Endothelial cell of umbilical vein (primary cell): ENCODE results near the gene GNB1L. TPM values are rescaled to one million over a fixed set of nuclear protein-coding genes. Genes with fewer than 3 reads are reported as not detected.

Experiments used
- BruUV-seq: library from RNA; stranded (reverse); fragments of 400-500 nt; replicated peaks from 2 replicates; lab custom pipeline; 2021; lab: Mats Ljungman, UMichigan
- CTCF ChIA-PET: fragments of 300-600, 350-600 bp; sonication (Branson Sonifier 250); formaldehyde crosslinking; loops from one replicate; lab custom pipeline; 2021; ENCODE audit warnings: antibody characterized with exemption, inconsistent platforms; lab: Charles Lee
- POLR2A ChIA-PET: fragments of 300-600, 350-600 bp; sonication (Branson Sonifier 250); formaldehyde crosslinking; loops from one replicate; lab custom pipeline; 2021; ENCODE audit warnings: antibody characterized with exemption, inconsistent platforms; lab: Charles Lee
- DNase-seq: peaks from one replicate; pipeline ENCODE4 v3.0.0-alpha.2; 2011; ENCODE audit warnings: low read depth, low spot score
- FAIRE-seq: peaks from 2 replicates; lab custom pipeline; 2011; peaks lifted over from hg19 to GRCh38; lab: Jason Lieb, UNC
- H2AFZ ChIP-seq: 2 replicates; pipeline ENCODE4 v1.6.0; 2012; ENCODE audit warnings: low read depth, low read length, control low read depth, inconsistent platforms
- H3K27ac ChIP-seq: 2 replicates; pipeline ENCODE4 v1.5.1; 2011; ENCODE audit warnings: low read depth, mild to moderate bottlenecking, control low read depth, low read length, moderate library complexity; ENCODE audit not compliant: insufficient read depth
- H3K27me3 ChIP-seq, 2 experiments: 2 replicates each; pipeline versions ENCODE4 v1.6.0 to v1.6.1; 2011; ENCODE audit warnings: low read length in 2 of 2, mixed read lengths in 1 of 2; ENCODE audit not compliant: control insufficient read depth in 2 of 2, insufficient read depth in 2 of 2
- H3K36me3 ChIP-seq, 2 experiments: 2 replicates in 1 of 2; 3 replicates in 1 of 2; pipeline ENCODE4 v1.5.1; 2011; ENCODE audit warnings: low read length in 2 of 2, mild to moderate bottlenecking in 1 of 2, moderate library complexity in 1 of 2; ENCODE audit not compliant: control insufficient read depth in 2 of 2, insufficient read depth in 2 of 2; ENCODE audit errors: extremely low read depth in 1 of 2
- H3K4me1 ChIP-seq: 3 replicates; pipeline ENCODE4 v1.5.1; 2011; ENCODE audit warnings: mild to moderate bottlenecking, low read length; ENCODE audit not compliant: control insufficient read depth, insufficient read depth; ENCODE audit errors: extremely low read depth
- H3K4me2 ChIP-seq: 2 replicates; pipeline ENCODE4 v1.6.1; 2011; ENCODE audit warnings: low read length, control low read depth, mixed read lengths; ENCODE audit not compliant: insufficient read depth
- H3K4me3 ChIP-seq, 3 experiments: fragments of 200-600 bp in 1 of 3; sonication (generic), shearing (Covaris generic) in 1 of 3; replicated peaks in 1 of 3; 2 replicates each; pipeline ENCODE4 v1.5.1; 2011 to 2016; ENCODE audit warnings: control low read depth in 3 of 3, low read length in 3 of 3, mild to moderate bottlenecking in 2 of 3, inconsistent platforms in 1 of 3, low read depth in 1 of 3, moderate library complexity in 1 of 3; ENCODE audit not compliant: insufficient read depth in 1 of 3
- H3K79me2 ChIP-seq: 2 replicates; pipeline ENCODE4 v1.6.0; 2012; ENCODE audit warnings: low read length, inconsistent platforms; ENCODE audit not compliant: control insufficient read depth, insufficient read depth
- H3K9ac ChIP-seq: replicated peaks from 2 replicates; pipeline ENCODE3; 2011; ENCODE audit warnings: low read length, control low read depth; ENCODE audit not compliant: insufficient read depth; ENCODE audit errors: extremely low read depth
- H3K9me1 ChIP-seq: replicated peaks from 3 replicates; pipeline ENCODE4 v1.6.0; 2011; ENCODE audit warnings: mild to moderate bottlenecking, low read length; ENCODE audit not compliant: control insufficient read depth, insufficient read depth; ENCODE audit errors: extremely low read depth
- H3K9me3 ChIP-seq: replicated peaks from 2 replicates; pipeline ENCODE4 v1.5.1; 2012; ENCODE audit warnings: low read length, inconsistent platforms; ENCODE audit not compliant: control insufficient read depth, insufficient read depth
- H4K20me1 ChIP-seq: replicated peaks from 2 replicates; pipeline ENCODE3; 2011; ENCODE audit warnings: mild to moderate bottlenecking, low read length; ENCODE audit not compliant: control insufficient read depth, insufficient read depth; ENCODE audit errors: extremely low read depth
- EZH2 ChIP-seq: IDR thresholded peaks from 2 replicates; pipeline ENCODE4 v1.6.1; 2012; ENCODE audit warnings: borderline replicate concordance, low read depth, mild to moderate bottlenecking, moderate library complexity, low read length, inconsistent platforms; ENCODE audit not compliant: severe bottlenecking
- FOS ChIP-seq: IDR thresholded peaks from 2 replicates; pipeline ENCODE4 v1.6.1; 2011; ENCODE audit warnings: mild to moderate bottlenecking, low read length, moderate library complexity, borderline replicate concordance; ENCODE audit not compliant: insufficient read depth
- GATA2 ChIP-seq: IDR thresholded peaks from 2 replicates; pipeline ENCODE4 v1.7.0; 2011; ENCODE audit warnings: low read depth, mild to moderate bottlenecking, moderate library complexity, mixed read lengths, low read length; ENCODE audit not compliant: insufficient read length, insufficient read depth
- JUN ChIP-seq: IDR thresholded peaks from 2 replicates; pipeline ENCODE4 v1.6.1; 2011; ENCODE audit warnings: borderline replicate concordance, low read depth; ENCODE audit not compliant: insufficient read length, insufficient read depth
- MAX ChIP-seq: IDR thresholded peaks from 2 replicates; pipeline ENCODE4 v1.6.1; 2011; ENCODE audit not compliant: insufficient read depth, insufficient read length
- MYC ChIP-seq: IDR thresholded peaks from one replicate; pipeline ENCODE4 v1.6.1; 2011; ENCODE audit warnings: mild to moderate bottlenecking, low read depth, low read length
- POLR2A ChIP-seq: IDR thresholded peaks from 2 replicates; pipeline ENCODE4 v1.6.1; 2012; ENCODE audit warnings: low read depth, mild to moderate bottlenecking, control low read depth, low read length
- POLR2AphosphoS5 ChIP-seq: IDR thresholded peaks from 2 replicates; pipeline ENCODE4 v1.6.1; 2012; ENCODE audit warnings: low read depth, mild to moderate bottlenecking, control low read depth, low read length, moderate library complexity; ENCODE audit not compliant: insufficient read depth
- dilution Hi-C: fragments of 300-500 bp; cut with MboI; formaldehyde crosslinking; loops from one replicate; pipeline ENCODE4 v1.15.0; 2019; ENCODE audit warnings: low sequenced_read_pairs; ENCODE audit not compliant: extremely low pct_ligation_motif_present
- intact Hi-C: fragments of 100-400 bp; cut with micrococcal nuclease; formaldehyde crosslinking; loops from one replicate; pipeline ENCODE4 v1.10.0; 2022
- polyA plus RNA-seq, 4 experiments: library from polyadenylated mRNA; depleted of rRNA in 3 of 4; stranded (reverse) in 3 of 4; unstranded in 1 of 4; fragments of >200 nt; gene quantifications; 2 replicates each; pipeline versions ENCODE4 v1.2.1 to v1.2.3, GENCODE V29; 2011 to 2012; ENCODE audit warnings: missing spikeins in 1 of 4
- total RNA-seq: library from RNA; stranded (reverse); gene quantifications from 2 replicates; pipeline ENCODE4 v1.2.3, GENCODE V29; 2021
- TF ChIP-seq, protein P1 (sequence below), 2 donors: IDR thresholded peaks; 1 replicate in 1 of 2; 2 replicates in 1 of 2; pipeline ENCODE4 v1.5.1; 2011; ENCODE audit warnings: low read length in 2 of 2, mild to moderate bottlenecking in 2 of 2, moderate library complexity in 2 of 2, control low read depth in 1 of 2, inconsistent platforms in 1 of 2, low read depth in 1 of 2; ENCODE audit not compliant: insufficient read depth in 1 of 2; ENCODE audit errors: extremely low read depth in 1 of 2

The GNB1L gene
- total and polyA plus RNA-seq, 2 donors (not counting 3 experiments of a cell fraction or from before 2014, with no cell fraction given), result 5.4 to 5.9 TPM

- POLR2A ChIA-PET, result interaction anchor here (1.2 kb wide), 1 partner anchor 21 kb away, joined by 3 read pairs; no protein-coding TSS in a partner anchor
- Histone ChIP-seq H3K9me3 (no peaks in the 10 kb centered on the region), H3K4me1 (peaks cover 28% of the 10 kb centered on the region), H3K27me3 (no peaks in the 10 kb centered on the region), H3K79me2 (peaks cover 48% of the 10 kb centered on the region), H3K36me3 (peaks cover 15 to 25% of the 10 kb centered on the region in 2 experiments), H4K20me1 (no peaks in the 10 kb centered on the region), H3K4me3 (no peak overlapping the region), H3K27ac (no peak overlapping the region), H3K4me2 (no peak overlapping the region), H2AFZ (no peak overlapping the region), H3K9me1 (no peaks in the 10 kb centered on the region), H3K9ac (no peak overlapping the region)
- FAIRE-seq (peak; percentile 4), DNase-seq (no peak)
- CTCF ChIA-PET, result interaction anchor here (1.3 to 2.9 kb wide), 3 partner anchors 26 to 120 kb away, joined by 3 to 8 read pairs (median 3); no protein-coding TSS in a partner anchor
- dilution Hi-C loops (no loop called here), intact Hi-C loops (loop anchor here (5.0 kb wide), 1 partner anchor 93 kb away; no protein-coding TSS in a partner anchor)
- no TSS peak for BruUV-seq
- TF ChIP-seq FOS (no peak), MYC (no peak), EZH2 (no peak), GATA2 (no peak), POLR2A (no peak), POLR2AphosphoS5 (no peak), MAX (no peak), JUN (no peak)
- TF ChIP-seq, protein P1, sequence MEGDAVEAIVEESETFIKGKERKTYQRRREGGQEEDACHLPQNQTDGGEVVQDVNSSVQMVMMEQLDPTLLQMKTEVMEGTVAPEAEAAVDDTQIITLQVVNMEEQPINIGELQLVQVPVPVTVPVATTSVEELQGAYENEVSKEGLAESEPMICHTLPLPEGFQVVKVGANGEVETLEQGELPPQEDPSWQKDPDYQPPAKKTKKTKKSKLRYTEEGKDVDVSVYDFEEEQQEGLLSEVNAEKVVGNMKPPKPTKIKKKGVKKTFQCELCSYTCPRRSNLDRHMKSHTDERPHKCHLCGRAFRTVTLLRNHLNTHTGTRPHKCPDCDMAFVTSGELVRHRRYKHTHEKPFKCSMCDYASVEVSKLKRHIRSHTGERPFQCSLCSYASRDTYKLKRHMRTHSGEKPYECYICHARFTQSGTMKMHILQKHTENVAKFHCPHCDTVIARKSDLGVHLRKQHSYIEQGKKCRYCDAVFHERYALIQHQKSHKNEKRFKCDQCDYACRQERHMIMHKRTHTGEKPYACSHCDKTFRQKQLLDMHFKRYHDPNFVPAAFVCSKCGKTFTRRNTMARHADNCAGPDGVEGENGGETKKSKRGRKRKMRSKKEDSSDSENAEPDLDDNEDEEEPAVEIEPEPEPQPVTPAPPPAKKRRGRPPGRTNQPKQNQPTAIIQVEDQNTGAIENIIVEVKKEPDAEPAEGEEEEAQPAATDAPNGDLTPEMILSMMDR (IDR thresholded peaks at IDR 0.05; ENCODE audit: extremely low read depth in 1 of 2, insufficient read depth in 1 of 2, low read depth in 1 of 2, low read length in 2 of 2), result no peak
These were observed 4.6 kb downstream of the GNB1L start for GRCh38 chr22:19849835-19850762.
